ENCODE results near the gene PTPRCAP.

PTPRCAP gene

GRCh38 chr11:67413266-67413849 is 24.1 kb downstream of the PTPRCAP start:
- TF ChIP-seq CTCF (IDR thresholded peaks at IDR 0.05; ENCODE audit: low read depth, low read length): no peak
- H3K4me3 ChIP-seq (ENCODE audit: low read depth, low read length): no peak overlapping the region

- H3K4me3 ChIP-seq (ENCODE audit: low read depth, low read length): no peak overlapping the region
- TF ChIP-seq CTCF (IDR thresholded peaks at IDR 0.05; ENCODE audit: low read depth, low read length): no peak
Measured at GRCh38 chr11:67412495-67413179, 24.8 kb downstream of the PTPRCAP start.

- no peak overlapping the region for H3K4me3 ChIP-seq (ENCODE audit: low read depth, low read length)
- no peak for TF ChIP-seq CTCF (IDR thresholded peaks at IDR 0.05; ENCODE audit: low read depth, low read length)
Measured at GRCh38 chr11:67411785-67412152, 25.7 kb downstream of the PTPRCAP start.

- TF ChIP-seq CTCF (IDR thresholded peaks at IDR 0.05; ENCODE audit: low read depth, low read length): no peak
- no peak overlapping the region for H3K4me3 ChIP-seq (ENCODE audit: low read depth, low read length)
Measured at GRCh38 chr11:67410984-67411784, 26.3 kb downstream of the PTPRCAP start.

- no peak overlapping the region for H3K4me3 ChIP-seq (ENCODE audit: low read depth, low read length)
- no peak for TF ChIP-seq CTCF (IDR thresholded peaks at IDR 0.05; ENCODE audit: low read depth, low read length)
Measured at GRCh38 chr11:67410369-67410831, 27.1 kb downstream of the PTPRCAP start.

- H3K4me3 ChIP-seq (ENCODE audit: low read depth, low read length): no peak overlapping the region
- TF ChIP-seq CTCF (IDR thresholded peaks at IDR 0.05; ENCODE audit: low read depth, low read length): no peak
Measured at GRCh38 chr11:67409781-67410368, 27.6 kb downstream of the PTPRCAP start.
